Tibial artery (tissue), 4 donors: ENCODE results near the gene MEIS1.

Source experiments
- DNase-seq, 2 donors: peaks; one replicate each; pipeline ENCODE4 v3.0.0-alpha.2; 2019
- H3K27ac ChIP-seq, 2 donors: fragments of 200-600 bp; sonication (generic) in 1 of 2; 1 replicate in 1 of 2; 2 replicates in 1 of 2; pipeline ENCODE4 v1.5.1; 2018 to 2019; ENCODE audit warnings: mild to moderate bottlenecking in 1 of 2
- H3K27me3 ChIP-seq, 2 donors: fragments of 200-600 bp; sonication (generic) in 1 of 2; one replicate each; pipeline versions ENCODE4 v1.5.1 to v1.6.0; 2016 to 2019
- H3K36me3 ChIP-seq, 3 donors: fragments of 200-600 bp; sonication (generic) in 2 of 3; one replicate each; pipeline ENCODE4 v1.5.1; 2016 to 2019; ENCODE audit warnings: mild to moderate bottlenecking in 2 of 3
- H3K4me1 ChIP-seq, 4 donors: fragments of 200-600 bp; sonication (generic) in 2 of 4; 1 replicate in 3 of 4; 2 replicates in 1 of 4; pipeline ENCODE4 v1.5.1; 2016 to 2019
- H3K4me3 ChIP-seq, 2 donors: fragments of 200-600 bp; sonication (generic) in 1 of 2; 1 replicate in 1 of 2; 2 replicates in 1 of 2; pipeline ENCODE4 v1.5.1; 2018 to 2019; ENCODE audit warnings: mild to moderate bottlenecking in 2 of 2
- H3K9me3 ChIP-seq, 3 donors: fragments of 200-600 bp; sonication (generic) in 1 of 3; one replicate each; pipeline ENCODE4 v1.5.1; 2016 to 2019
- CTCF ChIP-seq, 2 experiments: fragments of 200-600 bp in 1 of 2; fragments of 450-650 bp in 1 of 2; IDR thresholded peaks; one replicate each; pipeline ENCODE4 v1.5.1; 2017 to 2019; ENCODE audit warnings: antibody characterized with exemption in 2 of 2, mild to moderate bottlenecking in 1 of 2, moderate library complexity in 1 of 2
- intact Hi-C: fragments of 100-400 bp; cut with DNase I; formaldehyde crosslinking; loops from one replicate; pipeline ENCODE4 v1.15.0; 2023; ENCODE audit warnings: low total_unique reads

The MEIS1 gene

GRCh38 chr2:66515743-66516142 is 80.8 kb downstream of the MEIS1 start:
- H3K27me3 ChIP-seq = no peaks in the 10 kb centered on the region
- H3K9me3 ChIP-seq = no peaks in the 10 kb centered on the region
- intact Hi-C loops = no loop called here
- H3K36me3 ChIP-seq = no peaks in the 10 kb centered on the region
- H3K27ac ChIP-seq = no peak overlapping the region
- peaks cover 0 to 4% (median 0%) of the 10 kb centered on the region in 4 donors for H3K4me1 ChIP-seq
- H3K4me3 ChIP-seq = no peak overlapping the region
- no peak for TF ChIP-seq CTCF (IDR thresholded peaks at IDR 0.05)
- DNase-seq = no peak

- no peak for TF ChIP-seq CTCF (IDR thresholded peaks at IDR 0.05)
- no peak for DNase-seq
- Histone ChIP-seq H3K36me3 (no peaks in the 10 kb centered on the region), H3K27me3 (no peaks in the 10 kb centered on the region), H3K27ac (no peak overlapping the region), H3K4me1 (peaks cover 0 to 4% (median 0%) of the 10 kb centered on the region in 4 donors), H3K4me3 (no peak overlapping the region), H3K9me3 (no peaks in the 10 kb centered on the region)
- intact Hi-C loops = no loop called here
Observed at GRCh38 chr2:66516499-66516898, 81.6 kb downstream of the MEIS1 start.

GRCh38 chr2:66517772-66518171 is 82.8 kb downstream of the MEIS1 start:
- DNase-seq = no peak
- TF ChIP-seq CTCF (IDR thresholded peaks at IDR 0.05) = no peak
- no peak overlapping the region for H3K27ac ChIP-seq
- intact Hi-C loops = no loop called here
- H3K9me3 ChIP-seq = no peaks in the 10 kb centered on the region
- H3K4me1 ChIP-seq = peaks cover 0 to under 1% (median 0%) of the 10 kb centered on the region in 4 donors
- no peaks in the 10 kb centered on the region for H3K27me3 ChIP-seq
- no peaks in the 10 kb centered on the region for H3K36me3 ChIP-seq
- H3K4me3 ChIP-seq = no peak overlapping the region

- H3K36me3 ChIP-seq = no peaks in the 10 kb centered on the region
- intact Hi-C loops = no loop called here
- no peaks in the 10 kb centered on the region for H3K4me1 ChIP-seq
- no peak for TF ChIP-seq CTCF (IDR thresholded peaks at IDR 0.05)
- no peak for DNase-seq
- no peak overlapping the region for H3K27ac ChIP-seq
- H3K4me3 ChIP-seq = no peak overlapping the region
- H3K27me3 ChIP-seq = no peaks in the 10 kb centered on the region
- no peaks in the 10 kb centered on the region for H3K9me3 ChIP-seq
Observed at GRCh38 chr2:66519264-66519843, 84.4 kb downstream of the MEIS1 start.

GRCh38 chr2:66521291-66521922 is 86.5 kb downstream of the MEIS1 start:
- no peak for TF ChIP-seq CTCF (IDR thresholded peaks at IDR 0.05)
- DNase-seq = no peak
- Histone ChIP-seq H3K4me1 (peaks cover 0 to 6% (median 2%) of the 10 kb centered on the region in 4 donors), H3K36me3 (no peaks in the 10 kb centered on the region), H3K9me3 (no peaks in the 10 kb centered on the region), H3K27me3 (no peaks in the 10 kb centered on the region), H3K4me3 (no peak overlapping the region), H3K27ac (no peak overlapping the region)
- intact Hi-C loops = no loop called here
